Panc1 (cell line): ENCODE results near the gene C1orf159. TPM values are rescaled to one million over a fixed set of nuclear protein-coding genes. Genes with fewer than 3 reads are reported as not detected.

Experiments used
- ATAC-seq: fragments of 200-7000 bp; cut with Tn5 transposase; 2 replicates; pipeline ENCODE4 v1.9.1; 2020; ENCODE audit warnings: mild to moderate bottlenecking, moderate library complexity
- BruUV-seq: library from RNA; stranded (reverse); fragments of 400-500 nt; replicated peaks from 2 replicates; lab custom pipeline; 2021; lab: Mats Ljungman, UMichigan
- CTCF ChIA-PET: fragments of 300-600 bp; sonication (Branson Sonifier 250); formaldehyde crosslinking; loops from one replicate; lab custom pipeline; 2022; ENCODE audit warnings: antibody characterized with exemption; lab: Charles Lee
- POLR2A ChIA-PET: fragments of 300-600 bp; sonication (Branson Sonifier 250); formaldehyde crosslinking; loops from one replicate; lab custom pipeline; 2022; ENCODE audit warnings: antibody characterized with exemption; lab: Charles Lee
- DNase-seq: peaks from one replicate; pipeline ENCODE4 v3.0.0-alpha.2; 2010; ENCODE audit warnings: low read depth, low spot score
- H3K27ac ChIP-seq: 2 replicates; pipeline ENCODE4 v1.5.1; 2011; ENCODE audit warnings: mild to moderate bottlenecking, low read length, inconsistent platforms
- H3K27me3 ChIP-seq: fragments of 200-500 bp; sonication (Bioruptor generic); 2 replicates; pipeline ENCODE4 v1.6.0; 2014; ENCODE audit warnings: low read length, inconsistent platforms; ENCODE audit not compliant: control insufficient read depth, insufficient read depth
- H3K36me3 ChIP-seq: fragments of 200-500 bp; sonication (Bioruptor generic); 2 replicates; pipeline ENCODE4 v1.5.1; 2014; ENCODE audit warnings: inconsistent platforms, mild to moderate bottlenecking, low read length, moderate library complexity; ENCODE audit not compliant: control insufficient read depth, insufficient read depth
- H3K4me1 ChIP-seq: 2 replicates; pipeline ENCODE4 v1.5.1; 2011; ENCODE audit warnings: inconsistent platforms, mild to moderate bottlenecking, low read length, moderate library complexity; ENCODE audit not compliant: control insufficient read depth, insufficient read depth
- H3K4me3 ChIP-seq, 2 experiments: 2 replicates each; pipeline ENCODE4 v1.5.1; 2011 to 2012; ENCODE audit warnings: low read depth in 2 of 2, low read length in 2 of 2, mild to moderate bottlenecking in 2 of 2, inconsistent platforms in 1 of 2, moderate library complexity in 1 of 2
- H3K9me3 ChIP-seq: fragments of 200-500 bp; sonication (Bioruptor generic); 2 replicates; pipeline ENCODE4 v1.5.1; 2014; ENCODE audit warnings: low read depth, mild to moderate bottlenecking, inconsistent platforms, low read length, moderate library complexity; ENCODE audit not compliant: control insufficient read depth, insufficient read depth
- POLR2AphosphoS5 ChIP-seq: IDR thresholded peaks from 2 replicates; pipeline ENCODE4 v1.6.1; 2012; ENCODE audit warnings: mild to moderate bottlenecking, low read depth, low read length, moderate library complexity
- SIN3A ChIP-seq: IDR thresholded peaks from 2 replicates; pipeline ENCODE4 v1.6.1; 2012; ENCODE audit warnings: low read depth, mild to moderate bottlenecking, low read length, moderate library complexity, borderline replicate concordance; ENCODE audit not compliant: insufficient read depth
- TCF7L2 ChIP-seq: IDR thresholded peaks from 2 replicates; pipeline ENCODE4 v1.6.1; 2011; ENCODE audit warnings: mild to moderate bottlenecking, low read depth, low read length, inconsistent platforms
- in situ Hi-C: cut with HindIII; loops from 2 replicates; pipeline ENCODE4 v1.10.0; 2016; ENCODE audit warnings: low sequenced_read_pairs, low pct_unique_long_range_greater_than_20kb
- intact Hi-C: fragments of 100-400 bp; cut with micrococcal nuclease; formaldehyde crosslinking; loops from one replicate; pipeline ENCODE4 v1.10.0; 2022; ENCODE audit not compliant: unreplicated experiment
- total RNA-seq: library from RNA; stranded (reverse); gene quantifications from one replicate; pipeline ENCODE4 v1.2.1, GENCODE V29; 2021; ENCODE audit not compliant: unreplicated experiment
- TF ChIP-seq, protein P1 (sequence below), 2 experiments: IDR thresholded peaks; 2 replicates each; pipeline ENCODE4 v1.6.1; 2011 to 2012; ENCODE audit warnings: low read depth in 2 of 2, control low read depth in 1 of 2, low read length in 1 of 2, mild to moderate bottlenecking in 1 of 2, moderate library complexity in 1 of 2; ENCODE audit not compliant: insufficient read depth in 1 of 2
- TF ChIP-seq, protein P2 (sequence below): fragments of 450-650 bp; IDR thresholded peaks from 2 replicates; pipeline ENCODE4 v1.5.1; 2017; ENCODE audit warnings: mild to moderate bottlenecking

Gene C1orf159
- total RNA-seq, 1 experiment from 2014 or later, result 28.8 TPM

DNA sequence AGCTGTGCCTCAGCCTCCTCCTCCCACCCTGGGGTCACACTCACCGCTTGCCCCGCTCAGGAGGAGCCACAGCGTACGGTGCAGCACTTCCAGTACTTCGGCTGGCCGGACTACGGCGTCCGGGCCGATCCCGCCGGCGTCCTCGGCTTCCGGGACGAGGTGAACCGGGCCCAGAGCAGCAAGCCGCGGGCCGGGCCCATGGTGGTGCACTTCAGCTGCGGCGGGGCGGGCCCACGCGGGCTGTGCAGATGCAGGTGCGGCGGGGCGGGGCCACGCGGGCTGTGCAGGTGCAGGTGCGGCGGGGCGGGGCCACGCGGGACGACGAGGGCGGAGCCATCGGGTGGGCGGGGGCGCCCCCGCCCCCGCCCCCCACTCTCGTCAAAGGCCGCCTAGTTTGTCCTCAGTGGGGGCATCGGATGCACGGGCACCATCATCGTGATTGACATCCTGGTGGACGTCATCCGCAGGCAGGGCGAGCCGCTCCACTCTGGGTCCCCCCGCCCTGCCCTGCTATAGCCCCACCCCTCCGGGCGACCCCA, 47.3 kb downstream of the C1orf159 start:
- Histone ChIP-seq H3K4me1 (peaks cover 23% of the 10 kb centered on the region), H3K36me3 (no peaks in the 10 kb centered on the region), H3K27ac (no peak overlapping the region), H3K27me3 (no peaks in the 10 kb centered on the region), H3K4me3 (peak overlapping the region; percentile 52 to 58), H3K9me3 (no peaks in the 10 kb centered on the region)
- TF ChIP-seq, protein P1, sequence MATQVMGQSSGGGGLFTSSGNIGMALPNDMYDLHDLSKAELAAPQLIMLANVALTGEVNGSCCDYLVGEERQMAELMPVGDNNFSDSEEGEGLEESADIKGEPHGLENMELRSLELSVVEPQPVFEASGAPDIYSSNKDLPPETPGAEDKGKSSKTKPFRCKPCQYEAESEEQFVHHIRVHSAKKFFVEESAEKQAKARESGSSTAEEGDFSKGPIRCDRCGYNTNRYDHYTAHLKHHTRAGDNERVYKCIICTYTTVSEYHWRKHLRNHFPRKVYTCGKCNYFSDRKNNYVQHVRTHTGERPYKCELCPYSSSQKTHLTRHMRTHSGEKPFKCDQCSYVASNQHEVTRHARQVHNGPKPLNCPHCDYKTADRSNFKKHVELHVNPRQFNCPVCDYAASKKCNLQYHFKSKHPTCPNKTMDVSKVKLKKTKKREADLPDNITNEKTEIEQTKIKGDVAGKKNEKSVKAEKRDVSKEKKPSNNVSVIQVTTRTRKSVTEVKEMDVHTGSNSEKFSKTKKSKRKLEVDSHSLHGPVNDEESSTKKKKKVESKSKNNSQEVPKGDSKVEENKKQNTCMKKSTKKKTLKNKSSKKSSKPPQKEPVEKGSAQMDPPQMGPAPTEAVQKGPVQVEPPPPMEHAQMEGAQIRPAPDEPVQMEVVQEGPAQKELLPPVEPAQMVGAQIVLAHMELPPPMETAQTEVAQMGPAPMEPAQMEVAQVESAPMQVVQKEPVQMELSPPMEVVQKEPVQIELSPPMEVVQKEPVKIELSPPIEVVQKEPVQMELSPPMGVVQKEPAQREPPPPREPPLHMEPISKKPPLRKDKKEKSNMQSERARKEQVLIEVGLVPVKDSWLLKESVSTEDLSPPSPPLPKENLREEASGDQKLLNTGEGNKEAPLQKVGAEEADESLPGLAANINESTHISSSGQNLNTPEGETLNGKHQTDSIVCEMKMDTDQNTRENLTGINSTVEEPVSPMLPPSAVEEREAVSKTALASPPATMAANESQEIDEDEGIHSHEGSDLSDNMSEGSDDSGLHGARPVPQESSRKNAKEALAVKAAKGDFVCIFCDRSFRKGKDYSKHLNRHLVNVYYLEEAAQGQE (IDR thresholded peaks at IDR 0.05; ENCODE audit: insufficient read depth in 1 of 2, low read depth in 2 of 2, low read length in 1 of 2), result no peak
- no peak for TF ChIP-seq POLR2AphosphoS5
- no peak for TF ChIP-seq SIN3A
- TF ChIP-seq, protein P2, sequence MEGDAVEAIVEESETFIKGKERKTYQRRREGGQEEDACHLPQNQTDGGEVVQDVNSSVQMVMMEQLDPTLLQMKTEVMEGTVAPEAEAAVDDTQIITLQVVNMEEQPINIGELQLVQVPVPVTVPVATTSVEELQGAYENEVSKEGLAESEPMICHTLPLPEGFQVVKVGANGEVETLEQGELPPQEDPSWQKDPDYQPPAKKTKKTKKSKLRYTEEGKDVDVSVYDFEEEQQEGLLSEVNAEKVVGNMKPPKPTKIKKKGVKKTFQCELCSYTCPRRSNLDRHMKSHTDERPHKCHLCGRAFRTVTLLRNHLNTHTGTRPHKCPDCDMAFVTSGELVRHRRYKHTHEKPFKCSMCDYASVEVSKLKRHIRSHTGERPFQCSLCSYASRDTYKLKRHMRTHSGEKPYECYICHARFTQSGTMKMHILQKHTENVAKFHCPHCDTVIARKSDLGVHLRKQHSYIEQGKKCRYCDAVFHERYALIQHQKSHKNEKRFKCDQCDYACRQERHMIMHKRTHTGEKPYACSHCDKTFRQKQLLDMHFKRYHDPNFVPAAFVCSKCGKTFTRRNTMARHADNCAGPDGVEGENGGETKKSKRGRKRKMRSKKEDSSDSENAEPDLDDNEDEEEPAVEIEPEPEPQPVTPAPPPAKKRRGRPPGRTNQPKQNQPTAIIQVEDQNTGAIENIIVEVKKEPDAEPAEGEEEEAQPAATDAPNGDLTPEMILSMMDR, result no peak
- TF ChIP-seq TCF7L2, result no peak
- ChIA-PET POLR2A (interaction anchor here (0.6 kb wide), 1 partner anchor 192 kb away, joined by 7 read pairs; no protein-coding TSS in a partner anchor), CTCF (no interaction called here)
- in situ Hi-C loops, result no loop called here
- ATAC-seq, result peak; percentile 36
- intact Hi-C loops, result loop anchor here (10.0 kb wide), 1 partner anchor 54 kb away; the partner anchor contains the start of gene ISG15
- BruUV-seq, result no TSS peak
- no peak for DNase-seq

DNA sequence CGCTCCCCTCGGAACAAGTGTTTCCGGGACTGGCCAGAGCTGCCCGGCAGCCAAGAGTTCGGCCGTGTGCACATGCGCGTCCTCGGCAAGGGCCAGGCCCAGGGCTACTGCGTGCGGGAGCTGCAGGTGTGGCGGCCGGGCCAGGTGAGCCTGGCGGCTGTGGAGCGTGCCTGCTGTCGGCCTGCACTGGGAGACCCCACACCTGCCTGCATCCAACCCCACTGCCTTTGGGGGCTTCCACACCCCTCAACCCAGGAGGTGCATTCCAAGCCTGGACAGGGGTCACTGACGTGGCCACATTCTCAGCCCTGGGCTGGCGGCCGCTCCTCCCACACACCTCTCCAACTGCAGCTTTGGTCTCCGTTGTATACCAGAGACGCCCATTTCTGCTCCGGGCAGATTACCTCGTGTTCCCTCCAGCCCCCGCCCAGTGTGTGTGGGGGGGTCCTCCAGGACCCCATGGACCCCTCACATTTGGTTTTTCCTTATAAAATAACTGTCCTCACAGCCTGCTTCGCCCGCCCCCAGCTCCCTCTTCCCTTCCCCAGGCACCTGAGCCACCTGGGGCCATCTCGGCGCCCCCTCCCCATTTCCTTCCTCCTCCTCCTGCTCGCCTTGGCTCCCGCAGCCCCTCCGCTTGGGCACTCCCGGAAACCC, 47.9 kb downstream of the C1orf159 start:
- ChIA-PET POLR2A (no interaction called here), CTCF (no interaction called here)
- in situ Hi-C loops, result no loop called here
- Histone ChIP-seq H3K9me3 (no peaks in the 10 kb centered on the region), H3K36me3 (no peaks in the 10 kb centered on the region), H3K27me3 (no peaks in the 10 kb centered on the region), H3K4me3 (peak overlapping the region; percentile 52 to 58), H3K27ac (no peak overlapping the region), H3K4me1 (peaks cover 27% of the 10 kb centered on the region)
- no TSS peak for BruUV-seq
- no peak for ATAC-seq
- TF ChIP-seq, protein P1 (IDR thresholded peaks at IDR 0.05; ENCODE audit: insufficient read depth in 1 of 2, low read depth in 2 of 2, low read length in 1 of 2), result no peak
- no peak for TF ChIP-seq TCF7L2
- TF ChIP-seq POLR2AphosphoS5, result no peak
- TF ChIP-seq SIN3A, result no peak
- TF ChIP-seq, protein P2, result no peak
- intact Hi-C loops, result loop anchor here (10.0 kb wide), 1 partner anchor 53 kb away; the partner anchor contains the start of gene ISG15
- DNase-seq, result no peak
